Omental fat pad (tissue), 4 donors: ENCODE results near the gene PLXNA4. TPM values are rescaled to one million over a fixed set of nuclear protein-coding genes. Genes with fewer than 3 reads are reported as not detected.

Source experiments
- ATAC-seq: fragments of 150-250 bp; one replicate; pipeline ENCODE4 v1.9.1; 2016; ENCODE audit warnings: mild to moderate bottlenecking, moderate library complexity; ENCODE audit not compliant: low FRiP score
- DNase-seq: peaks from one replicate; pipeline ENCODE4 v3.0.0-alpha.2; 2019; ENCODE audit warnings: low spot score
- total RNA-seq, 4 donors: library from RNA; depleted of rRNA; stranded (reverse); fragments of >200 nt; gene quantifications; one replicate each; pipeline ENCODE4 v1.1.0, GENCODE V29; 2016
- TF ChIP-seq, protein P1 (sequence below), 3 donors: fragments of 450-650 bp; IDR thresholded peaks; one replicate each; pipeline ENCODE4 v1.5.1; 2016 to 2017; ENCODE audit warnings: antibody characterized with exemption in 3 of 3, mild to moderate bottlenecking in 3 of 3, moderate library complexity in 2 of 3

The PLXNA4 gene
- total RNA-seq, 4 donors from 2014 or later = 31.4 to 111 (median 41.9) TPM

DNA sequence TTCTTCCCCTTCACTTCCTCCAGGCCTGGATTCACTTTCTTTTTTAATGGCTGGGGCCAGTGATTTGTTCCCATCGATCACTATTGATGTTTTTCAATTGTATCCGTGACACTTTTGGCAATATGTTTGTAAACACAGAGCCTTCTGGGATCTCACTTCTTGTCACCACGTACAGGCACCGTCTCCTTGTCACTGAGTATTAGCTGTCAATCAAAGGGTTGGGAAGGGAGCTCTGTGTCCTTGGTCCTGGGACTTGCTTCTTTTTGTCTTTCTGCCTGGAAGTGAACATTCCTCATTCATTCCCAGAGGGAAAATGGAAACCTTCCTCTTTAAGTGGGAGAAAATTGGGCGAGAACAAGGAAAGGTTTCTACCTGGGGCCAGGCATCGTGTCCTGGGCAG lies 157.4 kb downstream of the PLXNA4 start:
- DNase-seq (no peak), ATAC-seq (no peak)
- TF ChIP-seq, protein P1, sequence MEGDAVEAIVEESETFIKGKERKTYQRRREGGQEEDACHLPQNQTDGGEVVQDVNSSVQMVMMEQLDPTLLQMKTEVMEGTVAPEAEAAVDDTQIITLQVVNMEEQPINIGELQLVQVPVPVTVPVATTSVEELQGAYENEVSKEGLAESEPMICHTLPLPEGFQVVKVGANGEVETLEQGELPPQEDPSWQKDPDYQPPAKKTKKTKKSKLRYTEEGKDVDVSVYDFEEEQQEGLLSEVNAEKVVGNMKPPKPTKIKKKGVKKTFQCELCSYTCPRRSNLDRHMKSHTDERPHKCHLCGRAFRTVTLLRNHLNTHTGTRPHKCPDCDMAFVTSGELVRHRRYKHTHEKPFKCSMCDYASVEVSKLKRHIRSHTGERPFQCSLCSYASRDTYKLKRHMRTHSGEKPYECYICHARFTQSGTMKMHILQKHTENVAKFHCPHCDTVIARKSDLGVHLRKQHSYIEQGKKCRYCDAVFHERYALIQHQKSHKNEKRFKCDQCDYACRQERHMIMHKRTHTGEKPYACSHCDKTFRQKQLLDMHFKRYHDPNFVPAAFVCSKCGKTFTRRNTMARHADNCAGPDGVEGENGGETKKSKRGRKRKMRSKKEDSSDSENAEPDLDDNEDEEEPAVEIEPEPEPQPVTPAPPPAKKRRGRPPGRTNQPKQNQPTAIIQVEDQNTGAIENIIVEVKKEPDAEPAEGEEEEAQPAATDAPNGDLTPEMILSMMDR (IDR thresholded peaks at IDR 0.05) = no peak

DNA sequence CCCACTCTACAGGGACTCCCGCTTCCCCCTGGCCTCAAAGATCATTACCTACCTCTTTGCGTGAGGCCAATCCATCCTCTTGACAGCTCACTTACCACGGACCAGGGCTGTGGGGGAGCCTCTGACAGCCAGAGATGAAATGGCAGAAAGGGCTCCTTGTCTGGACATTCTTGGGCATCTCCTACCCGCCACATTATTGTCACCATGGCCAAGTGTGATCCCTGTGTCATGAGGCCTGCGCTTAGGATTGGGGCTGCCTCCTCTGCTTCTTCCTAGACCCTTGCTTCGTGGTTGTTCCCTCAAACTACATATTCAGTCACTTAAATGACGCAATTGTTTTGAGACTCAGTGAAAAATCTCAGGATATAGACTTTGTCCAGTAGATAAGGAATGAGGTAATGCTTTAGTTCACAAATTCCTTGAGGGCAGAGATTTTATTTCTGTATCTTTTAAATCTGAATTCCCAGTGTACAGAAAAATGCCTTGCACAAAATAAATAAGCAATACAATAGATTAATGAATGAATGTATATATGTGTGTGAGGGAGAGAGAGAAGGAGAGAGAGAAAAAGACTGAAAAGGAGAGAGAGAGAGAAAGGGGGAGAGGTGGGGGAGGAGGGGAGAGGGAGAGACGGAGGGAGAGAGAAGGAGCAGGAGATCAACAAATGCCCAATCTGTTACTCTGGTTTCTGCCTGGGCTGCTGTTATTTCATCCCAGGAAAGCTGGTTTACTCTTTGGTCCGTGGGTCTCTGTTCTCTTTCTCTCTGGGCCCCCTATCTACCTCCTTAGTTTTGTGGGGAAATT lies 159.0 kb downstream of the PLXNA4 start:
- no peak for ATAC-seq
- TF ChIP-seq, protein P1 (IDR thresholded peaks at IDR 0.05) = no peak
- DNase-seq = no peak

DNA sequence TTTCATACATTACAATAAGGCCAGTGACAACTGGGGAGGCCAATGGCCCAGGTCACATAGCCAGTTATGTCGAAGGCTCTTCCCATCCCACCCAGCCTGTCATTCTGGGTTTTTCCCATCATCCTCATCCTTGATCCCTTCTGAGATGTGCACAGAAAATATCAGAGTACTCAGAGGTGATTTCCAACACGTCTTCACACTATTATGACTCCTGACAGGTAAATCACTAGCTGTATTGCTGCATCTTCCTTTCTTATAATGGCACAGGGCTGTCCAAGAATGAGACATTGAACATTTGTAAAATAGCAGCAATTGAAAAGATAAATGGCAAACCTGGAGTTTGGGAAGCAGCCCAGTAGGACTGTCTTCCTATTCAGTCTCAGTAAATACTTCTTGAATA lies 159.9 kb downstream of the PLXNA4 start:
- DNase-seq (no peak), ATAC-seq (no peak)
- TF ChIP-seq, protein P1 (IDR thresholded peaks at IDR 0.05) = no peak

DNA sequence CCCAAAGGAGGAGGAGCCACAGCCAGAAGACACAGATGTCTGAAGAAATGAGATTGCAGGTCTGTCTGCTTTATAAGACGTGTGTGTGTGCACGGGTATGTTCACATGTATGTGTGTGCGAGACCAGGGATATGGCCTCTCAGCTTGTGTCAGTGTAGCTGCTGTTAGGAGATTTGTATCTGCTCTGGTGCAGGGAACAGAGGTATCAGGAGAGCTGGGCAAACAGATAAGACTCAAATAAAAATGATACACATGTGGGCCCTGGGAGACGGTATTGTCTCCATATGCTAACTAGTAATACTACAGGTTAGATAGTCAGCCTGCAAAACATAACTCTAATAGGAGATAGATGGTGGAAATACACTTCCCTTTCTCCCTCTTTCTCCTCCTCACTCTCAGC lies 161.0 kb downstream of the PLXNA4 start:
- DNase-seq (no peak), ATAC-seq (no peak)
- TF ChIP-seq, protein P1 (IDR thresholded peaks at IDR 0.05) = no peak

DNA sequence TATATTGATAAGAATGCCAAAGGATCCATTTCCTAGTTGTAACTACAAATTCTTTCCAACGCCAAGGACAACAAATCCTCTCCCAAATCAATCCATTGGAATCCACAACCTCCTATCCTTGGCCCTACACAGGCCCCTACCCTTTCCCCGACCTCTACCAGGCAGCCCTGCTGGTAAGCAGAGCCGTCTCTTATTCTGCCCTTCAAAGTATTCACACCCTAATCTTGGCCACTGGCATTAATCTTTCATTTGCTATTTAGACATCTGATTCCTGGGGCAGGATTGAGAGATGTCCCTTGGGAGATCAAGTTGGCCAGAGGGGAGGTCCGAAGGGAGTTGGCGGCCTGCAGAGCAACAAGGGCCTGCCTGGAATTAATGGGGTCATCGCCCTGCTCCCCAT lies 161.4 kb downstream of the PLXNA4 start:
- DNase-seq (no peak), ATAC-seq (no peak)
- TF ChIP-seq, protein P1 (IDR thresholded peaks at IDR 0.05) = no peak

DNA sequence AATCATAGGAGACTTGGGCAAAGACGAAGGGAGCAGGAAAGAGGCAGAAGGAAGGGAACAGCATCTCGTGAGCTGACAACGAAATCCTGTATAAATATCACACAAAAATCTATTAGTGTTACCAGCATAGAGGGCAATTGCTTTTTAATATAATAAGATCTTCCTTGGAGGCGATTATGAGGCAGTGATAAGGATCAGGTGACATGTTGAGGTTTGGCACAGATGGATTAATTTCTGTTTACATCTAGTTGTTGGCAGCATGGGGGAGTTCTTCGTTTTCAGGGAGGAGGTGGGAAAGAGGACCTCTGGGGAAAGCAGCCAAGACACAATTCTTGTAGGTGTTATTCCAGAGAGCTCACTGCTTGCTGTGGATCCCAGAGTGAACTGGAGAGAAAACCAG lies 163.8 kb downstream of the PLXNA4 start:
- no peak for DNase-seq
- no peak for ATAC-seq
- TF ChIP-seq, protein P1 (IDR thresholded peaks at IDR 0.05) = no peak
